Renal cortex interstitium (tissue), 11 donors: ENCODE results near the gene SSTR1. TPM values are rescaled to one million over a fixed set of nuclear protein-coding genes. Genes with fewer than 3 reads are reported as not detected.

Source experiments
- DNase-seq, 11 donors: peaks; one replicate each; pipeline ENCODE4 v3.0.0-alpha.2; 2013; ENCODE audit warnings: low read depth in 9 of 11, low spot score in 4 of 11; ENCODE audit errors: extremely low read depth in 1 of 11
- polyA plus RNA-seq, 3 donors: library from polyadenylated mRNA; unstranded; fragments of 120-200 nt; gene quantifications; one replicate each; pipeline ENCODE4 v1.2.1, GENCODE V29; 2013; ENCODE audit not compliant: insufficient read length in 3 of 3

Gene SSTR1
- polyA plus RNA-seq, 3 donors, result 1.8 to 2.1 (median 2.1) TPM

GRCh38 chr14:38199739-38200138 lies 8.0 kb upstream of the SSTR1 start:
- DNase-seq, result no peak

- no peak for DNase-seq
Observed at GRCh38 chr14:38201137-38201828, 6.4 kb upstream of the SSTR1 start.

- no peak for DNase-seq
Observed at GRCh38 chr14:38202444-38203191, 5.1 kb upstream of the SSTR1 start.

GRCh38 chr14:38203929-38204718 lies 3.6 kb upstream of the SSTR1 start:
- DNase-seq, result no peak

GRCh38 chr14:38204719-38205115 lies 3.0 kb upstream of the SSTR1 start:
- DNase-seq, result no peak

- no peak for DNase-seq
Observed at GRCh38 chr14:38205119-38205813, 2.4 kb upstream of the SSTR1 start.

GRCh38 chr14:38205949-38206665 lies 1.6 kb upstream of the SSTR1 start:
- no peak for DNase-seq

GRCh38 chr14:38206689-38207376 lies 871 bp upstream of the SSTR1 start:
- no peak for DNase-seq

GRCh38 chr14:38207377-38207735 lies 348 bp upstream of the SSTR1 start:
- DNase-seq, result no peak

GRCh38 chr14:38208618-38209562 lies 1.2 kb downstream of the SSTR1 start:
- peak in 3 of 11 donors; percentile 37 to 55 (median 38) for DNase-seq

- DNase-seq, result no peak
Observed at GRCh38 chr14:38209572-38210557, 2.2 kb downstream of the SSTR1 start.

GRCh38 chr14:38210587-38211216 lies 3.0 kb downstream of the SSTR1 start:
- DNase-seq, result no peak

- DNase-seq, result no peak
Observed at GRCh38 chr14:38211255-38211735, 3.6 kb downstream of the SSTR1 start.

GRCh38 chr14:38212111-38212510 lies 4.4 kb downstream of the SSTR1 start:
- DNase-seq, result no peak

- no peak for DNase-seq
Observed at GRCh38 chr14:38213001-38213400, 5.3 kb downstream of the SSTR1 start.
